ENCODE data around the gene ZDHHC11B.
"Not testable (repeated sequence)": the region's sequence is repeated elsewhere in the genome, so short reads cannot be mapped to it uniquely, and the experiment has no call there.

Gene ZDHHC11B

GRCh38 chr5:708374-708773 lies 76.2 kb downstream of the ZDHHC11B start:
- not testable (repeated sequence) for H3K4me3 ChIP-seq (replicated peaks; ENCODE audit: low read depth, low read length); H3K36me3 ChIP-seq (ENCODE audit: control insufficient read depth, insufficient read depth, low read length); DNase-seq (ENCODE audit: extremely low read depth, insufficient read length); H3K27me3 ChIP-seq (replicated peaks; ENCODE audit: control insufficient read depth, insufficient read depth, low read length)

- H3K36me3 ChIP-seq (ENCODE audit: control insufficient read depth, insufficient read depth, low read length); H3K27me3 ChIP-seq (replicated peaks; ENCODE audit: control insufficient read depth, insufficient read depth, low read length); DNase-seq (ENCODE audit: extremely low read depth, insufficient read length); H3K4me3 ChIP-seq (replicated peaks; ENCODE audit: low read depth, low read length): not testable (repeated sequence)
Observed at GRCh38 chr5:706127-706526, 78.4 kb downstream of the ZDHHC11B start.

GRCh38 chr5:696753-697702 lies 87.5 kb downstream of the ZDHHC11B start:
- not testable (repeated sequence) for DNase-seq (ENCODE audit: extremely low read depth, insufficient read length); H3K4me3 ChIP-seq (replicated peaks; ENCODE audit: low read depth, low read length); H3K27me3 ChIP-seq (replicated peaks; ENCODE audit: control insufficient read depth, insufficient read depth, low read length); H3K36me3 ChIP-seq (ENCODE audit: control insufficient read depth, insufficient read depth, low read length)

GRCh38 chr5:696191-696590 lies 88.3 kb downstream of the ZDHHC11B start:
- H3K27me3 ChIP-seq (replicated peaks; ENCODE audit: control insufficient read depth, insufficient read depth, low read length); H3K36me3 ChIP-seq (ENCODE audit: control insufficient read depth, insufficient read depth, low read length); H3K4me3 ChIP-seq (replicated peaks; ENCODE audit: low read depth, low read length); DNase-seq (ENCODE audit: extremely low read depth, insufficient read length): not testable (repeated sequence)

GRCh38 chr5:695475-695874 lies 89.1 kb downstream of the ZDHHC11B start:
- DNase-seq (ENCODE audit: extremely low read depth, insufficient read length); H3K36me3 ChIP-seq (ENCODE audit: control insufficient read depth, insufficient read depth, low read length); H3K4me3 ChIP-seq (replicated peaks; ENCODE audit: low read depth, low read length); H3K27me3 ChIP-seq (replicated peaks; ENCODE audit: control insufficient read depth, insufficient read depth, low read length): not testable (repeated sequence)

- not testable (repeated sequence) for DNase-seq (ENCODE audit: extremely low read depth, insufficient read length); H3K27me3 ChIP-seq (replicated peaks; ENCODE audit: control insufficient read depth, insufficient read depth, low read length); H3K36me3 ChIP-seq (ENCODE audit: control insufficient read depth, insufficient read depth, low read length); H3K4me3 ChIP-seq (replicated peaks; ENCODE audit: low read depth, low read length)
Observed at GRCh38 chr5:694042-694431, 90.5 kb downstream of the ZDHHC11B start.

- not testable (repeated sequence) for H3K27me3 ChIP-seq (replicated peaks; ENCODE audit: control insufficient read depth, insufficient read depth, low read length); H3K36me3 ChIP-seq (ENCODE audit: control insufficient read depth, insufficient read depth, low read length)
- peak within 1 kb of the TSS; percentile 22; the same call in 1 of the 2 replicates for H3K4me3 ChIP-seq (replicated peaks; ENCODE audit: low read depth, low read length)
- peak; percentile 58 for DNase-seq (ENCODE audit: extremely low read depth, insufficient read length)
Observed at GRCh38 chr5:693271-694041, 91.1 kb downstream of the ZDHHC11B start, which contains the start of gene TPPP. TSS of gene TPPP (minus strand) at chr5:693352. CDS start at chr5:678060, 15,292 bp downstream.

- not testable (repeated sequence) for DNase-seq (ENCODE audit: extremely low read depth, insufficient read length); H3K36me3 ChIP-seq (ENCODE audit: control insufficient read depth, insufficient read depth, low read length); H3K27me3 ChIP-seq (replicated peaks; ENCODE audit: control insufficient read depth, insufficient read depth, low read length)
- H3K4me3 ChIP-seq (replicated peaks; ENCODE audit: low read depth, low read length) = peak overlapping the region; percentile 22; the same call in 1 of the 2 replicates
Observed at GRCh38 chr5:692529-693041, 91.9 kb downstream of the ZDHHC11B start.

GRCh38 chr5:691817-692528 lies 92.6 kb downstream of the ZDHHC11B start:
- no peak overlapping the region for H3K4me3 ChIP-seq (replicated peaks; ENCODE audit: low read depth, low read length)
- no peaks in the 10 kb centered on the region for H3K27me3 ChIP-seq (replicated peaks; ENCODE audit: control insufficient read depth, insufficient read depth, low read length)
- no peak for TF ChIP-seq CTCF (IDR thresholded peaks at IDR 0.05; ENCODE audit: insufficient read depth, low read length, poor library complexity, severe bottlenecking)
- DNase-seq (ENCODE audit: extremely low read depth, insufficient read length) = no peak
- H3K36me3 ChIP-seq (ENCODE audit: control insufficient read depth, insufficient read depth, low read length) = no peaks in the 10 kb centered on the region

GRCh38 chr5:691049-691448 lies 93.5 kb downstream of the ZDHHC11B start:
- not testable (repeated sequence) for H3K36me3 ChIP-seq (ENCODE audit: control insufficient read depth, insufficient read depth, low read length); H3K4me3 ChIP-seq (replicated peaks; ENCODE audit: low read depth, low read length); DNase-seq (ENCODE audit: extremely low read depth, insufficient read length); H3K27me3 ChIP-seq (replicated peaks; ENCODE audit: control insufficient read depth, insufficient read depth, low read length)

GRCh38 chr5:690293-690692 lies 94.2 kb downstream of the ZDHHC11B start:
- H3K36me3 ChIP-seq (ENCODE audit: control insufficient read depth, insufficient read depth, low read length); DNase-seq (ENCODE audit: extremely low read depth, insufficient read length); H3K4me3 ChIP-seq (replicated peaks; ENCODE audit: low read depth, low read length); H3K27me3 ChIP-seq (replicated peaks; ENCODE audit: control insufficient read depth, insufficient read depth, low read length): not testable (repeated sequence)

- H3K4me3 ChIP-seq (replicated peaks; ENCODE audit: low read depth, low read length); DNase-seq (ENCODE audit: extremely low read depth, insufficient read length); H3K27me3 ChIP-seq (replicated peaks; ENCODE audit: control insufficient read depth, insufficient read depth, low read length): not testable (repeated sequence)
Observed at GRCh38 chr5:688348-689010, 96.0 kb downstream of the ZDHHC11B start.

More at GRCh38 chr5:688348-689010, 96.0 kb downstream of the ZDHHC11B start:
- not testable (repeated sequence) for H3K36me3 ChIP-seq (ENCODE audit: control insufficient read depth, insufficient read depth, low read length)
